Effector CD4-positive, alpha-beta T cell (primary cell): Measurements from ENCODE around the gene CTSD.

Experiments used
- DNase-seq: peaks from one replicate; pipeline ENCODE4 v3.0.0-alpha.2; 2020

The CTSD gene

DNA sequence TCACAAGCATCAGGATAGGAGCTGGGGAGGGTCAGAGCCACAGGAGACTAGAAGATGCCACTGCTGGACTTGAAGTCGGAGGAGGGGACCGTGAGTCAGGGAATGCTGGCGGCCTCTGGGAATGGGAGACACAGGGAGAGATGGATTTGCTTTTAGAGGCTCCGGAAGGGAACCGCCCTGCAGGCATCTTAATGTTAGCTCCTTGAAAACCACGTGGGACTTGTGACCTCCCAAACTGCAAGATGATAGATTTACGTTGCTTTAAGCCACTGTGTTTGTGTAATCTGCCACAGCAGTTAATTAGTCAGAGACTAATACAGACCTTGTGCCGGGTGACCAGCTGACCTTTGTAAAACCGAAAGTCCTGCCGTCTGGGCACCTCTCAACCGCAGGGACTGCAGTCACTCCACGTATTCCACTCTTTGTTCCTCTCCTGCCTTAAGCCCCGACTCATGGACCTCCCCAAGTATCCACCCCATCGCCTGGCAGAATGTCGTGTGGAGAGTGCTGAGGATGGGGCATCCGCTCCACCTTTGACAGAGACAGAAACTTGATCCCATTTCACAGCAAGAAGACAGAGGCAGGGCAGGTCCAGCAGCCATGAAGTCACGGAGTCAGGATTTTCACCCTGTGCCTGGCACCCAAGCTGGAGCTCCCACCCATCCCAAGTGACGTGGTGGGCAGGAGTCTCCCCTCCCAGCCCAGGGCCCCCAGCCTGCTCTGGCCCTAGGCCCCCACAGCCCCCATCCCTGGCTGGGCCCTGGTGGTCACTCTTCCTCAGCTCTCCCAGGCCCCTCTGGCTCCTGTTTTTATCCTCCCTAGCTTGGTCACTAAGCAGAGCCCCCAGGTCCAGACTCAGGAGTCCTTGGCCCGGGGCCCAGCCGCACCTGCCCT lies 19.4 kb upstream of the CTSD start:
- no peak for DNase-seq

- DNase-seq, result no peak
Measured at GRCh38 chr11:1782031-1782590, 18.4 kb upstream of the CTSD start.

- DNase-seq, result no peak
Measured at GRCh38 chr11:1781593-1781975, 17.9 kb upstream of the CTSD start.

- no peak for DNase-seq
Measured at GRCh38 chr11:1780700-1781592, 17.2 kb upstream of the CTSD start.

DNA sequence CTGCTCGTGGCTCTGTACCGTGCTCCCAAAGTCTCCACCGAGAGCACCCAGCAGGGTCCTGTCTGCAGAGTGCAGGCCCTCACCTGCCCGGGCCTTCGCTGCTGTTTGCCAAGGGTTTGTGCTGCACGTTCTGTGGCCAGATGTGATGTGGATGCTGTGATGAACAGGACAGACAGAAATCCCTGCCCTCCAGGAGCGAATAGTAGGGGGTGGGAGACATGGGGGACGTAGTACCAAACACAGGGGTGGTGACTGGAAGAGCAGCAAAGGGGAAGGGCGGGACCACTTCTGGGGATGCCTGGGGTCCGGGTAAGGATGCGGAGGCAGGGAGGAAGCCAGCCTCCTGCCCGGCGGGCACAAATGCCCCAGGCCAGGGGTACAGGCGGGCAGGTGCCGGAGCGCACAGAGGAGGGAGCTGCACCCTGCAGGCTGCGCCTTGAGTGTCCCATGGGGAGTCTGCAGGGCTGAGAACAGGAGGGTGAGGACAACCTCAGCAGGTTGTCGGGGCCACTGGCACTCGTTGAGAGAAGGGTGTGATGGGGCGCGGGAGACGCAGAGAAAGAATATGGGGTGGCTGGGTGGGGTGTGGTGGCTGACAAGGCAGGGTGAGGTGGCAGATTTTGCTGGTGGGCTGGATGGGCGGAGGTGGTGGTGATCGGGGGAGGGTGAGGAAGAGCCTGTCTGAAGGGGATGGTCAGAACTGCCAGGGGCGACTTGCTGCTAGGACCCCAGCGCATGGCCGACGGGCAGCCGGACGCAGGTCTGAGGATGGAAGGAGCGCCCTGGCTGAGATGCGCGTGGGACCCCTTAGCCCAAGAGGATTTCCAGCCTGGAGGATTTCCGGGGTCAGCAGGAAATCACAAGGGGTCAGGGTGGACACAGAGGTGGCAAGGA lies 16.3 kb upstream of the CTSD start:
- no peak for DNase-seq

DNA sequence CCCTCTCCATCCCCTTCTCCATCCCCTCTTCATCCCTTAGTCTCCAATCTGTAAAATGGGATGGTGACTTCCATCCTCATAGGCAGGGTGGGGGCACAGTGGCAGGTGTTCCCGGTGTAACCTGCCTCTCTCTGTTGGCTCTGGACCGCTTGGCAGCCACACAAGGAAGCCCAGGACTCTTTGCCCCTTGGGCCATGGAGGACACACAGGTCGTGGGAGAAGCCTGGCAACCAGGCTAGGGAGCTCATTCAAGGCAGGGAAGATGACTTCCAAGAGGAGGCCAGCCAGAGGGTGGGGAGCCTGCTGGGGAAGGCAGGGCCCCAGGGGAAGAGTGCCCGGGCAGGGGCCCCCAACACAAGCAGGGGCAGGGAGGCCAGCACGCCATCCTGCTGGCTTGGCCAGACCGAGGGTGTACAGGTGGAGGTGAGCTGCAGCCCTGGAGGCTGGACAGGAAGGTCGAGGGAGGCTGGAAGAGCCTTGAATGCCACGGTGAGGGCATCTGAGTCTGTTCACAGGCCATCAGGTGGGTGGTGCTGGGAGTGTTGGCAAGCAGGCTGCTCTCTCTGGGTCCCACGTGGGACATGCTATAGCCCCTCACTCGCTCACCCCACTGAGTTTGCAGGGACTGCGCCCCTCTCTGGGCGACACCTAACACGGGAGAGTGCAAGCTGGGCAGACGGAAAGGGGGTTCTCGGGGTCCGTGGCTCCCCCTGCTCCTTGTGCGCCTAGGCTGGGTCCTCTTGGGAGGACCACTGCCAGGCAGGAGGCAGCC lies 15.5 kb upstream of the CTSD start:
- no peak for DNase-seq

- DNase-seq, result no peak
Measured at GRCh38 chr11:1778141-1778911, 14.6 kb upstream of the CTSD start.

DNA sequence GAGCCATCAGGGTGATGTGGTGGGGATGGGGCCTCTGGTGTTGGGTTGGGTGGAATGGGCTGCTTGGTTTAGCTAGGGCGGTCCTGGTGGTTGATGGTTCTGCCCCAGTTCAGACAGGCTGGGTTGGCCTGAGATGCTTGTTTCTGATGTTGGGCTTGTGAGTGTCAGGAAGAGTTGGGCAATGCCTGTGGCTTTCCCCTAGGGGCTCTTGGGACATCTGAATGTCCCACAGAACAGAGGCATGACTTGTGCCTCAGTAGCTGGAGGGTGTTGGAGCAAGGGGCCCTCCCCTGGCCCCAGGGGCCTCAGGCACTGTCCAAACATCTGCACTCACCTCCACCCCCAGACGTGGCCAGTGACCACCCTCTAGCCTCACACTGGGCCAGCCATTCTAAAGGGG lies 14.0 kb upstream of the CTSD start:
- DNase-seq, result no peak

DNA sequence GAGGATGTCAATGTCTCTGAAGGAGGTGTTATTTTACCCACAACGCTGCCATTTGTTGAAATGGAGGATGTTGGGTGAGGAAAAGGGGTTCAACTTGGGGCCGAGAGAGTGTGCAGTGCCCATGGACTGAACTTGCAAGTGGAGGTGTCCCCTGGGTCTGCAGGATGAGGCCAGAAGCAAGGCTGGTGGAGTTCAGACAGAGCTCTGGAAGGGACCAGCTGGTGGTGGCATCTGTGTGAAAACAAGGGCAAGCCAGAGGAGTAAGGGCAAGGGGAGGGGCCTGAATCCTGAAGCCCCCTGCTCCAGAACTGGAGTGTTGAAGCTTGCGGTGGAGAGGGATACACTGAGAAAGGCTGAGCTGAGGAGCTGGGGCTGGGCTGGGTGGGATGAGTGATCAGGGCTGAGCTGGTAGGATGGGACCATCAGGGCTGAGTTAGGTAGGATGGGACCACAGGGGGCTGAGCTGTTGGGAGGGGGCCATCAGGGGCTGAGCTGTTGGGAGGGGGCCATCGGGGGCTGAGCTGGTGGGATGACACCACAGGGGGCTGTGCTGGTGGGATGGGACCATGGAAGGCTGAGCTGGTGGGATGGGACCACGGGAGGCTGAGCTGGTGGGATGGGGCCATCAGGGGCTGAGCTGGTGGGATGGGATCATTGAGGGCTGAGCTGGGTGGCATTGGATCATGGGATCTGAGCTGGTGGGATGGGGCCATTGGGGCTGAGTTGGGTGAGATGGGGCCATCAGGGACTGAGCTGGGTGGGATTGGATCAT lies 13.4 kb upstream of the CTSD start:
- DNase-seq, result no peak

- DNase-seq, result no peak
Measured at GRCh38 chr11:1776331-1776851, 12.7 kb upstream of the CTSD start.

- no peak for DNase-seq
Measured at GRCh38 chr11:1774886-1775285, 11.2 kb upstream of the CTSD start.

GRCh38 chr11:1773994-1774550 lies 10.3 kb upstream of the CTSD start:
- no peak for DNase-seq

DNA sequence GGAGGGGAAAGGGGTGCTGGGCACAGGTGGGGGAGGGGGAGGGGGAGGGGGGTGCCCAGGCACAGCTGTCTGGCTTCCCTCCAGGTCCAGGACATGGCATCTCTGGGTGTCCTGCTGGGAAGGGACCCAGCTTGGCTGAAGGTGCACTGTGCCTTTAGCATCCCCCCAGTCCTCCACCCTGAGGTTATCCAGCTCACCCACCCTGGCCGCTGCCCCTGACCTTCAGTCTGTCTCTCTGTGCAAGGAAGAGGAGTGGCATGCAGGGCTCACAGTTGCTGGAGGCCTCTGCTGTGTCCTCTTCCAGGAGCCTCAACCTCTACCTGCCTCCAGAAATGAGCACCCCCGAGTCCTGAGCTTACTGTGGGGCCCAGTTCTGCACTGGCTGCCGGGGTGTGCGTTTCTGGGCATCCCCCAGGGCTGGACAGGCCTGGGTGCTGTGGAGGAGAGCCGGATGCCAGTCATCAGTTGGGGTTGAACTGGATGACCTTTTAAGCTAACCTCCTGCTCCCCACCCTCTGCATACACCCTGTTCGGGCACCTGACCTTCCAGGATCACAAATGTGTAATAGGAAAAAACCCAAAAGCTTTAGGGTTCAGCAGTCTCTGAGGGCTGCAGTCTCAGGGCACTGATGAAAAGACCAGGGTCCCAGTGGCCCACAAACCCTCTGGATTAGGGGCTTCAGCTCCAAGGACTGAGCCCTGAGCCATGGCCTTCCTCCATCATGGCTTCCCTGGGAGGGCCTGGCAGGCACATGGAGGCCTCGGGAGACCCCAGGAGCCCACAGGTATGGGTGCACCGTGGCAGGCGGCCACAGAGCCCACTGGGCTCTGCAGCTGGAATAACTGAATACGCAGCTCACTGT lies 9.6 kb upstream of the CTSD start:
- no peak for DNase-seq

GRCh38 chr11:1772270-1773130 lies 8.8 kb upstream of the CTSD start:
- DNase-seq, result no peak

DNA sequence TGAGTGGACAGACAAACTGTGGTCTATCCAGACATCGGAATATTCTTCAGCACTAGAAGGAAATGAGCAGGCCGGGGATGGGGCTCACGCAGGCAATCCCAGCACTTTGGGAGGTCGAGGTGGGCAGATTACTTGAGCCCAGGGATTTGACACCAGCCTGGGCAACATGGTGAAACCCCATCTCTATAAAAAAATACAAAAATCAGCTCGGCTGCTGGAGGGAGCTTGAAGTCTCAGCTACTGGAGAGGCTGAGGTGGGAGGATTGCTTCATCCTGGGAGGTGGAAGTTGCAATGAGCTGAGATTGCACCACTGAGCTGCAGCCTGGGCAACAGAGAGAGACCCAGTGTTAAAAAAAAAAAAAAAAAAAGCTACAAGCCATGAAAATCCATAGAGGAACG lies 8.0 kb upstream of the CTSD start:
- no peak for DNase-seq

DNA sequence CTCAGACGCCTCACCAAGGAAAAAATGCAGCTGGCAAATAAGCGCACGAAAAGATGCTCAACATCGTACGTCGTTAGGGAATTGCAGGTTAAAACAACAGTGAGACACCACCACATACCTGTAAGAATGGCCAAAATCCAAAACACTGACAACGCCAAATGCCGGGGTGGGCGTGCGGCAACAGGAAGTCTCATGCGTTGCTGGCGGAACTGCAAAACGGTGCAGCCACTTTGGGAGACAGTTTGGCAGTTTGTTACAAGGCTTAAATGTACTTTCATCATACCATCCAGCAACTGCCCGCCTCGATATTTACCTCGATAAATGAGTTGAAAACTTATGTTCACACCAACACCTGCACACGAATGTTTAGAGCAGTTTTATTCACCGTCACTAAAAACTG lies 7.5 kb upstream of the CTSD start:
- no peak for DNase-seq

- DNase-seq, result no peak
Measured at GRCh38 chr11:1770528-1770927, 6.8 kb upstream of the CTSD start.
